ENCODE data around the gene BNIP5.

- TF ChIP-seq POLR2A (IDR thresholded peaks at IDR 0.05) (no peak), CTCF (IDR thresholded peaks at IDR 0.05 in 8 of 11, conservative IDR thresholded peaks at IDR 0.05 in 3 of 11) (no peak), POLR2AphosphoS5 (IDR thresholded peaks at IDR 0.05) (no peak)
These were observed 53.1 kb downstream of the BNIP5 start for GRCh38 chr6:36283608-36284007.

All from spleen (tissue), 7 donors.